Measurements from ENCODE around the gene SETD1B.
"Not testable (repeated sequence)": the region's sequence is repeated elsewhere in the genome, so short reads cannot be mapped to it uniquely, and the experiment has no call there.

GRCh38 chr12:121758536-121758935 lies 45.3 kb upstream of the SETD1B start:
- TF ChIP-seq, protein P1, sequence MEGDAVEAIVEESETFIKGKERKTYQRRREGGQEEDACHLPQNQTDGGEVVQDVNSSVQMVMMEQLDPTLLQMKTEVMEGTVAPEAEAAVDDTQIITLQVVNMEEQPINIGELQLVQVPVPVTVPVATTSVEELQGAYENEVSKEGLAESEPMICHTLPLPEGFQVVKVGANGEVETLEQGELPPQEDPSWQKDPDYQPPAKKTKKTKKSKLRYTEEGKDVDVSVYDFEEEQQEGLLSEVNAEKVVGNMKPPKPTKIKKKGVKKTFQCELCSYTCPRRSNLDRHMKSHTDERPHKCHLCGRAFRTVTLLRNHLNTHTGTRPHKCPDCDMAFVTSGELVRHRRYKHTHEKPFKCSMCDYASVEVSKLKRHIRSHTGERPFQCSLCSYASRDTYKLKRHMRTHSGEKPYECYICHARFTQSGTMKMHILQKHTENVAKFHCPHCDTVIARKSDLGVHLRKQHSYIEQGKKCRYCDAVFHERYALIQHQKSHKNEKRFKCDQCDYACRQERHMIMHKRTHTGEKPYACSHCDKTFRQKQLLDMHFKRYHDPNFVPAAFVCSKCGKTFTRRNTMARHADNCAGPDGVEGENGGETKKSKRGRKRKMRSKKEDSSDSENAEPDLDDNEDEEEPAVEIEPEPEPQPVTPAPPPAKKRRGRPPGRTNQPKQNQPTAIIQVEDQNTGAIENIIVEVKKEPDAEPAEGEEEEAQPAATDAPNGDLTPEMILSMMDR (conservative IDR thresholded peaks at IDR 0.05; ENCODE audit: low read length): not testable (repeated sequence)
- TF ChIP-seq EZH2phosphoT487 (IDR thresholded peaks at IDR 0.05; ENCODE audit: borderline replicate concordance): not testable (repeated sequence)
